ENCODE results near the gene SCYGR2.

Gene SCYGR2

GRCh38 chr2:227576110-227576509, 22.6 kb upstream of the SCYGR2 start:
- H3K4me3 ChIP-seq (ENCODE audit: low read depth, low read length): no peak overlapping the region
- DNase-seq (ENCODE audit: low read depth): no peak
- TF ChIP-seq CTCF (IDR thresholded peaks at IDR 0.05; ENCODE audit: insufficient read depth, low read depth, low read length, missing control alignments): no peak

DNA sequence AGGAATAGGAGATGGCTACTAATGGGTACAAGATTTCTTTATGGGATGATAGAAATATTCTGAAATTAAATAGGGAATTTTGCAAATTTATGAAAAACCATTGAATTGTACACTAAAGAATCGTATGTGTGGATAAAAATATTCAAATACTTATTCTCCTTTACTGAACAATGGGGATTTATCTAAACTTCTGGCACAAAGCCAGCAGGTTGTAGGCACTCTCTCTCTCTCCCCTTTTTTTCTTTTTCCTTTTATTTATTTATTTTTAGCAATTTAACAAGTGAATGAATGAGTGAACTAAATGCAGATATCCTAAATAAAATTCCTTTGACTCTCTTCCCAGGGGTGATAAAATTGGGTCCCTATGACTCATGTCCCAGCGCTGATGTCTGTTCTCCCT, 21.9 kb upstream of the SCYGR2 start:
- no peak for TF ChIP-seq CTCF (IDR thresholded peaks at IDR 0.05; ENCODE audit: insufficient read depth, low read depth, low read length, missing control alignments)
- H3K4me3 ChIP-seq (ENCODE audit: low read depth, low read length): no peak overlapping the region
- DNase-seq (ENCODE audit: low read depth): no peak

DNA sequence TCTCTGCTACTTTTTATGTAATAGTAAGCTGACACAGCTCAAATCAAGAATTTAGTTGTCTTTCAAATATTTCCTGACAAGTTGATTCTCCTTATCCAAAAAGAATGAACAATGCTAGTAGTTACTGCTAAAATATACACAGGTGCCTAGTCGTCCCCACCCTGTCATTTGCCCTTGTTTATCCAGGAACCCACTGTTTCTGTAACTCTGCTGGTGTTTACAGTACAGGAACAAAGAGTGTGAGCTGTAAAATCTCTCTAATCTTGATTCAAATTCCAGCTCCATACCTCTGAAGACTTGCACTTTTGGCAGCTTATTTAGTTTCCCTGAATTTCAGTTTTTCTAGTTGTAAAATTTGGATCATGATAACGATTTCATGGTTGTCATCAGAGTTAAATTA, 21.1 kb upstream of the SCYGR2 start:
- TF ChIP-seq CTCF (IDR thresholded peaks at IDR 0.05; ENCODE audit: insufficient read depth, low read depth, low read length, missing control alignments): no peak
- DNase-seq (ENCODE audit: low read depth): no peak
- no peak overlapping the region for H3K4me3 ChIP-seq (ENCODE audit: low read depth, low read length)

DNA sequence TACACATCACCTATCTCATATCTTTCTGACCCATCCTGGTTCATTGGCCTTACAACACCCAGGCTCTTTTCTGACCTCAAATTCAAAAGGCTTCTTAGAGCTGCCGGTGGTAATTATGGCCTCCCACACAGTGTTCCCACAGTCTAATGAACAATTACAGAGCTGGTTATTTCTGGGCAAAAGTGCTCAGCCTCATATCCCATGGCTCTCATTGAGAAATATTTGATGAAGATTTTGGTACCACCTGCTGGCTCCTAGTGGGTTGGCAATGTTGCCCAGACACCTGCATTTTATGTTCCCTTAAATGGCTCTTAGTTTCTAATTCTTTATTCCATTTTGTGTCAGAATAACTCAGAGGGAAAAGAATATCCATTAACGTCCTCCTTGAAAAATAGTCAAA, 20.1 kb upstream of the SCYGR2 start:
- no peak for TF ChIP-seq CTCF (IDR thresholded peaks at IDR 0.05; ENCODE audit: insufficient read depth, low read depth, low read length, missing control alignments)
- no peak for DNase-seq (ENCODE audit: low read depth)
- no peak overlapping the region for H3K4me3 ChIP-seq (ENCODE audit: low read depth, low read length)

GRCh38 chr2:227579791-227580190, 18.9 kb upstream of the SCYGR2 start:
- TF ChIP-seq CTCF (IDR thresholded peaks at IDR 0.05; ENCODE audit: insufficient read depth, low read depth, low read length, missing control alignments): no peak
- no peak overlapping the region for H3K4me3 ChIP-seq (ENCODE audit: low read depth, low read length)
- no peak for DNase-seq (ENCODE audit: low read depth)

DNA sequence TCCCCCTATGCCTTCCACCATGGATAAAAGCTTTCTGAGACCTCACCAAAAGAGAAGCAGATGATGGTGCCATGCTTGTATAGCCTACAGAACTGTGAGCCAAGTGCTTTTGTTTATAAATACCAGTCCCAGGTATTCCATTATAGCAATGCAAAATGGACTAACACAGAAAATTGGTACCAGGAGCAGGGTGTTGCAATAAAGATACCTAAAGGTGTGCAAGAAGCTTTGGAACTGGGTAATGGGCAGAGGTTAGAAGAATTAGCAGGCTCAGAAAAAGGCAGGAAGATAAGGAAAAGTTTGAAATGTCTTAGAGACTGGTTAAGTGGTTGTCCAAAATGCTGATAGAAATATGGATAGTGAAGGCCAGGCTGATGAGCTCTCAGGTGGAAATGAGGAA, 16.3 kb upstream of the SCYGR2 start:
- TF ChIP-seq CTCF (IDR thresholded peaks at IDR 0.05; ENCODE audit: insufficient read depth, low read depth, low read length, missing control alignments): no peak
- no peak overlapping the region for H3K4me3 ChIP-seq (ENCODE audit: low read depth, low read length)

GRCh38 chr2:227592694-227593387, 5.9 kb upstream of the SCYGR2 start:
- H3K4me3 ChIP-seq (ENCODE audit: low read depth, low read length): no peak overlapping the region
- no peak for TF ChIP-seq CTCF (IDR thresholded peaks at IDR 0.05; ENCODE audit: insufficient read depth, low read depth, low read length, missing control alignments)
- DNase-seq (ENCODE audit: low read depth): peak; percentile 28

More for the DNA sequence above, 16.3 kb upstream of the SCYGR2 start:
- DNase-seq (ENCODE audit: low read depth): no peak

All from GM12865 (cell line).